GM13977 (cell line): ENCODE data around the gene ASS1.

ENCODE experiments used
- DNase-seq: peaks from one replicate; pipeline ENCODE4 v3.0.0; 2012; ENCODE audit warnings: low spot score
- in situ Hi-C: fragments of 300-500 bp; cut with MboI; formaldehyde crosslinking; loops from one replicate; pipeline ENCODE4 v1.12.0; 2022; ENCODE audit warnings: low sequenced_read_pairs, low pct_unique_long_range_greater_than_20kb, mixed read lengths, inconsistent platforms; ENCODE audit not compliant: unreplicated experiment
- TF ChIP-seq, protein P1 (sequence below): IDR thresholded peaks from 2 replicates; pipeline ENCODE4 v1.5.1; 2012; ENCODE audit warnings: mild to moderate bottlenecking, control low read depth; ENCODE audit not compliant: insufficient read depth; ENCODE audit errors: extremely low read depth, missing control alignments

The ASS1 gene

GRCh38 chr9:130402243-130402642 lies 42.5 kb upstream of the ASS1 start:
- no peak for DNase-seq
- TF ChIP-seq, protein P1, sequence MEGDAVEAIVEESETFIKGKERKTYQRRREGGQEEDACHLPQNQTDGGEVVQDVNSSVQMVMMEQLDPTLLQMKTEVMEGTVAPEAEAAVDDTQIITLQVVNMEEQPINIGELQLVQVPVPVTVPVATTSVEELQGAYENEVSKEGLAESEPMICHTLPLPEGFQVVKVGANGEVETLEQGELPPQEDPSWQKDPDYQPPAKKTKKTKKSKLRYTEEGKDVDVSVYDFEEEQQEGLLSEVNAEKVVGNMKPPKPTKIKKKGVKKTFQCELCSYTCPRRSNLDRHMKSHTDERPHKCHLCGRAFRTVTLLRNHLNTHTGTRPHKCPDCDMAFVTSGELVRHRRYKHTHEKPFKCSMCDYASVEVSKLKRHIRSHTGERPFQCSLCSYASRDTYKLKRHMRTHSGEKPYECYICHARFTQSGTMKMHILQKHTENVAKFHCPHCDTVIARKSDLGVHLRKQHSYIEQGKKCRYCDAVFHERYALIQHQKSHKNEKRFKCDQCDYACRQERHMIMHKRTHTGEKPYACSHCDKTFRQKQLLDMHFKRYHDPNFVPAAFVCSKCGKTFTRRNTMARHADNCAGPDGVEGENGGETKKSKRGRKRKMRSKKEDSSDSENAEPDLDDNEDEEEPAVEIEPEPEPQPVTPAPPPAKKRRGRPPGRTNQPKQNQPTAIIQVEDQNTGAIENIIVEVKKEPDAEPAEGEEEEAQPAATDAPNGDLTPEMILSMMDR: no peak
- in situ Hi-C loops: no loop called here

DNA sequence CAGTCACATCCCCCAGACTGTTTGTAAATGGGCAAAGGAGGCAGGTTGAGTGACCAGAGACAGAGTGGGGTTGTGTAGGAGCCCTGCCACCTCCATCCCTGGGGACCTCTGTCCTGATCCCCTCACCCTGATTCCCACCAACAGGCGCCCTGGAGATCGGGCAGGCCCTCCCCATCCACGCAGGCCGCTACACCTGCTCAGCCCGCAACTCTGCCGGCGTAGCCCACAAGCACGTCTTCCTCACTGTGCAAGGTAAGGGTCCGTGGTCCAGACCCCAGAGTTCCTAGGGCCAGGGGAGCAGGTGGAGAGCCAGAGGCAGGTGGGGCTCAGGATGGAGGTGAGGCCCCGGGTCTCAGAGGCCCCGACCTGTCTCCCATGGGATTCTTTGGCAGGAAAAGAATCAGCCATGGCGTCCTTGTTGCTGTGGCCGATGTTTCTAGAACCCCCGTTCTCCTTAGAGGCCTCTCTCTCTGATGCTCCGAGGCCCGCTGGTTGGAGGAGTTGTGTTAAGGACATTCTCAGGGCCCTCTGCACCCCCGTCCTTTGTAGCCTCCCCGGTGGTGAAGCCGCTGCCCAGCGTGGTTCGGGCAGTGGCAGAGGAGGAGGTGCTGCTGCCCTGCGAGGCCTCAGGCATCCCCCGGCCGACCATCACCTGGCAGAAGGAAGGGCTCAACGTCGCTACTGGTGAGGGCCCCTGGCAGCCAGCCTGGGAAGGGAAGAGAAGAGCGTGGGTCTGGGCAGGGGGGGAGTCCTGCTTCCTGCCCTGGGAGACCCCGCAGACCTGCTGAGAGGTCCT lies 41.9 kb upstream of the ASS1 start:
- TF ChIP-seq, protein P1: no peak
- in situ Hi-C loops: no loop called here

GRCh38 chr9:130405657-130406257 lies 39.0 kb upstream of the ASS1 start:
- TF ChIP-seq, protein P1: no peak
- in situ Hi-C loops: no loop called here
- no peak for DNase-seq

More for the DNA sequence above, 41.9 kb upstream of the ASS1 start:
- no peak for DNase-seq

DNA sequence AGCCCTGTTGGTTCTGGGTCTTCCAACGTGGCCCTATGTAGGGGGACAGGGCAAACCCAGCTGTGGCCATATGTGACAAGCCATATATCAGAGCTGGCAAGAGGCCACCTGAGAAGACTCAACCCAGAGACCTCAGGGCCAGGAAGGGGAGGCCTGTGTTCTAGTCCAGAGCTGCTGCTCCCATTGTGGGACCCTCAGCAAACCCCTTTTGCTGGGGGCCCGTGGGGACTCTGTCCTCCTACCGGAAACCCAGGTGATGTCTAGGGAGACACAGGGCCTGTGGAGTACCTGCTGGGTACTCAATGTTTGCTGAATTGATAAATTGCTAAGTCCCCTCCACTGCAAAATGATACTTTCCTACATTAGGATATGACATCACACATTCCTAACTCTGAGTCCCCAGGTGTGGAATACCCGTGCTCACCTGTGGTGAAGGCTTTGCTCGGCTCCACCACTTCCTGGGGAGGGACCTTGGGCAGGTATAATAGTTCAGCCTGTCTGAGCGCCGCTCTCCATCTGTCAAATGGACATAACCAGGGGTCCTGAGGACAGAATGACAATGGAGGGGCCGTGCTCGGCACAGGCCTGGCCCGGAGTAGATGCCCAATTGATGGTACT lies 38.4 kb upstream of the ASS1 start:
- TF ChIP-seq, protein P1: no peak
- DNase-seq: no peak
- in situ Hi-C loops: no loop called here

DNA sequence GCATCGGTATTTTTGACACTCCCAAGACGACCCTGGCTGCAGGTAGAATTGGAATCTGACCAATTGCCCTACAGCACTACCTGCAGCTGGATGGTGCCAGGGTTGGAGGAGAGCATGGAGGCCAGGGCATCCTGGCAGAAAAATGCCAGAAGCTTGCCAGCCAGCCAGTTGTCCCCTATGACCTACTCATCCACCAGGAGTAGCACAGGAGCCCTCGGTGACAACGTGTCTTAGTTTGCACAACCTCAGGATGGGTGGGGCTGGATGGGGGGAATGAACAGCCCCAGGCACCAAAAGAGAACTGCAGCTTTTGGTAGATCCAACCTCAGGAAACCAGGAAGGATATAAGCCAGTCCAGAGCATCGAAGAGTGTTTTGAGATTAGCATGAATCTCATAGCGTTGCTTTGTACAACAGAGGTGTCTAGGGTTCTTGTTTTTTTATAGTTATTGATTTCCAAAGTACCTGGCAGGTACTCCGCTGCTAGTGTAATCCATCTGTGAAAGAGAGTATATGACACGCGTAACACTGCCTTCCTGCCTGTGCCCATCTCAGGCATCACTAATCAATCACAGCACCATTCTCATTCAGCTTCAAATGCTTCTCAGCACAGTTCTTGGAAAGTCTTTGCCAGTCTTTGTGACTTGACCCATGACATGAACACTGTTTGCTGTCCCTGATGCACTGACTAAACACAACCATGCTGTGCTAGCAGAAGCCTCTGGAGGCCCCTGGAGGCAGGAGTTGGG lies 36.7 kb upstream of the ASS1 start:
- in situ Hi-C loops: no loop called here
- DNase-seq: no peak
- TF ChIP-seq, protein P1: no peak

DNA sequence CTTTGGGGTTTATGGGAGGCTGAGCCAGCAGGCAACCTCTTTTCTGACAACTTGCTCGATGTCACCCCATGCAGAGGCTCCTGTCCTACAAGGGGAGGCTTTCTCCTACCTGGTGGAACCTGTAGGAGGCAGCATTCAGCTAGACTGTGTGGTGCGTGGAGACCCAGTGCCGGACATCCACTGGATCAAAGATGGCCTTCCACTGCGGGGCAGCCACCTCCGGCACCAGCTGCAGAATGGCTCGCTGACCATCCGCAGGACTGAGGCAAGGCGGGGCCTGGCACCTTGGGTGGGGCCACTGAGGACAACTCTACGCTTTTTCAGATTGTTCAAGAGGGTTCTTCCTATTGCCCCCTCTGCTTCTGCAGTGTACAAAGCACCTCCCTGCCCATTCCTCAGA lies 36.1 kb upstream of the ASS1 start:
- no peak for DNase-seq
- in situ Hi-C loops: no loop called here
- TF ChIP-seq, protein P1: no peak
